ENCODE results near the gene PLPP3. TPM values are rescaled to one million over a fixed set of nuclear protein-coding genes. Genes with fewer than 3 reads are reported as not detected.

PLPP3 gene
- total RNA-seq, 1 experiment from 2014 or later = 3.4 TPM

GRCh38 chr1:56511766-56512165 is 67.6 kb downstream of the PLPP3 start (continued):
- no peak for TF ChIP-seq ZBTB33 (IDR thresholded peaks at IDR 0.05; ENCODE audit: extremely low read depth, insufficient replicate concordance, low read length)
- no peak for TF ChIP-seq YY1 (IDR thresholded peaks at IDR 0.05; ENCODE audit: extremely low read depth, insufficient replicate concordance, low read depth, low read length)
- no peak for TF ChIP-seq SIN3A (IDR thresholded peaks at IDR 0.05; ENCODE audit: low read depth)
- TF ChIP-seq EZH2phosphoT487 (IDR thresholded peaks at IDR 0.05; ENCODE audit: borderline replicate concordance) = no peak
- TF ChIP-seq POLR2A (IDR thresholded peaks at IDR 0.05; ENCODE audit: borderline replicate concordance, extremely low read depth, insufficient read depth, insufficient read length) = no peak

- H3K27me3 ChIP-seq (ENCODE audit: insufficient read depth, low read length) = no peaks in the 10 kb centered on the region
- no peaks in the 10 kb centered on the region for H3K79me2 ChIP-seq (ENCODE audit: insufficient read depth, low read length)
- ChIA-PET POLR2A (no interaction called here), CTCF (no interaction called here), RAD21 (ENCODE audit: low non-redundant PET in 1 of 2, low total read pairs in 2 of 2, uncharacterized antibody in 2 of 2, unreplicated experiment in 2 of 2) (no interaction called here)
- H2AFZ ChIP-seq (ENCODE audit: low read depth, low read length, poor library complexity, severe bottlenecking) = no peak overlapping the region
- no TSS peak for BruUV-seq (replicated peaks)
- ATAC-seq (no peak), DNase-seq (ENCODE audit: low read depth, low spot score) (no peak)
- H3K4me2 ChIP-seq (ENCODE audit: low read length) = no peak overlapping the region
- H3K27ac ChIP-seq (ENCODE audit: low read depth, low read length) = no peak overlapping the region
- peaks cover 2 to 14% of the 10 kb centered on the region in 2 experiments for H3K4me1 ChIP-seq (ENCODE audit: control insufficient read depth in 1 of 2, insufficient read depth in 2 of 2, low read length in 2 of 2)
- no peaks in the 10 kb centered on the region for H4K20me1 ChIP-seq (ENCODE audit: insufficient read depth)
- no peak overlapping the region for H3K9ac ChIP-seq (ENCODE audit: low read length)
- intact Hi-C loops (cut with micrococcal nuclease) = no loop called here
- TF ChIP-seq REST (IDR thresholded peaks at IDR 0.05; ENCODE audit: low read depth) = no peak
- no peaks in the 10 kb centered on the region for H3K9me2 ChIP-seq (ENCODE audit: insufficient read depth)
- H3K36me3 ChIP-seq (ENCODE audit: control insufficient read depth in 1 of 2, insufficient read depth in 2 of 2, low read length in 2 of 2) = no peaks in the 10 kb centered on the region
- H3K9me3 ChIP-seq (ENCODE audit: control insufficient read depth in 1 of 2, insufficient read depth in 1 of 2, low read depth in 1 of 2, low read length in 2 of 2) = no peaks in the 10 kb centered on the region
- H3K4me3 ChIP-seq (replicated peaks in 1 of 2; ENCODE audit: low read depth in 1 of 2, low read length in 2 of 2) = no peak overlapping the region
Observed at GRCh38 chr1:56511364-56511763, 68.0 kb downstream of the PLPP3 start.
